ENCODE data around the gene SRP54. TPM values are rescaled to one million over a fixed set of nuclear protein-coding genes. Genes with fewer than 3 reads are reported as not detected.

Gene SRP54
- total and polyA plus RNA-seq, 12 donors = 17.7 to 143 (median 56.5) TPM

DNA sequence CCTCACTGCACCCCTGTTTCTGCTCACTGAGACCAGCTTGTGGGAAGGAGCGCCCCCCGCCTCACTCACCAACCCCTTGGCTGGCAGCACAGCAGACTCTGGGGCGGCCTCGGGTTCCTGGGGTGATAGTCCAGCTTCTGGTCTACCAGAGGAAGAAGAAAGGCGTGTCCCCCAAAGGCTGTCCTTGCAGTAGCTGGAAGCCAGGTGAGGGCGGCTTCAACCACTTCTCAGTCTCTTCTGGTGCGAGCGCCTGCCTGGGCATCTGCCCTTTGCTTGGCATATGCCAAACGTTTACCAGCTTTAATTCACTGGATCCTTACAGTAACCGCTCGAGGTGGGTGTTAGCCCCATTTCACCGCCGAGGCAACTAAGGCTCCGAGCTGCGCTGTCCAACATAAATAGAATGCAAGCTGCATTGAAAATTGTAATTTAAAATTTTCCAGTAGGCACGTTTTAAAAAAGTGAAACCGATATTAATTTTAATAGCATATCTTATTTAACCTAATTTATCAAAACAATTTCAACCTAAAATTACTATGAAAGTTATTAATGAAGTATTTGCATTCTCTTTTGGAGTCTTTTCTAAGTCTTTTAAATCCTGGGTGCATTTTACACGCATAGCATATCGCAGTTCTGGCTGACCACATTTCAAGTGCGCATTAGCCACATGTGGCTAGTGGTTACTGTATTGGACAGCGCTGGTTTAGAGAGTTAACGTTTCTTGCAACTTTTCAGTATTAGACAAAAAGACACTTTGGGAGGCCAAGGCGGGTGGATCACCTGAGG is 64.2 kb downstream of the SRP54 start:
- Histone ChIP-seq H3K4me1 (replicated peaks in 1 of 2) (peaks cover 23 to 29% of the 10 kb centered on the region in 2 donors), H3K27ac (peak overlapping the region; percentile 92 to 99 (median 98)), H3K36me3 (replicated peaks in 1 of 2) (no peaks in the 10 kb centered on the region), H3K9me3 (replicated peaks in 1 of 3) (no peaks in the 10 kb centered on the region), H3K4me3 (peak overlapping the region; percentile 69 to 96 (median 89)), H3K27me3 (no peaks in the 10 kb centered on the region)
- WGBS, 4 donors = 27 to 39% (median 28%) methylated on average over 16 to 23 of the region's 23 CpGs
- no peak for TF ChIP-seq POLR2A (IDR thresholded peaks at IDR 0.05)
- TF ChIP-seq, protein P1, sequence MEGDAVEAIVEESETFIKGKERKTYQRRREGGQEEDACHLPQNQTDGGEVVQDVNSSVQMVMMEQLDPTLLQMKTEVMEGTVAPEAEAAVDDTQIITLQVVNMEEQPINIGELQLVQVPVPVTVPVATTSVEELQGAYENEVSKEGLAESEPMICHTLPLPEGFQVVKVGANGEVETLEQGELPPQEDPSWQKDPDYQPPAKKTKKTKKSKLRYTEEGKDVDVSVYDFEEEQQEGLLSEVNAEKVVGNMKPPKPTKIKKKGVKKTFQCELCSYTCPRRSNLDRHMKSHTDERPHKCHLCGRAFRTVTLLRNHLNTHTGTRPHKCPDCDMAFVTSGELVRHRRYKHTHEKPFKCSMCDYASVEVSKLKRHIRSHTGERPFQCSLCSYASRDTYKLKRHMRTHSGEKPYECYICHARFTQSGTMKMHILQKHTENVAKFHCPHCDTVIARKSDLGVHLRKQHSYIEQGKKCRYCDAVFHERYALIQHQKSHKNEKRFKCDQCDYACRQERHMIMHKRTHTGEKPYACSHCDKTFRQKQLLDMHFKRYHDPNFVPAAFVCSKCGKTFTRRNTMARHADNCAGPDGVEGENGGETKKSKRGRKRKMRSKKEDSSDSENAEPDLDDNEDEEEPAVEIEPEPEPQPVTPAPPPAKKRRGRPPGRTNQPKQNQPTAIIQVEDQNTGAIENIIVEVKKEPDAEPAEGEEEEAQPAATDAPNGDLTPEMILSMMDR (IDR thresholded peaks at IDR 0.05) = peak in 1 of 6 experiments; percentile 13
- intact Hi-C loops (cut with DNase I) = no loop called here
- DNase-seq = peak in 6 of 7 donors; percentile 51 to 71 (median 62)

DNA sequence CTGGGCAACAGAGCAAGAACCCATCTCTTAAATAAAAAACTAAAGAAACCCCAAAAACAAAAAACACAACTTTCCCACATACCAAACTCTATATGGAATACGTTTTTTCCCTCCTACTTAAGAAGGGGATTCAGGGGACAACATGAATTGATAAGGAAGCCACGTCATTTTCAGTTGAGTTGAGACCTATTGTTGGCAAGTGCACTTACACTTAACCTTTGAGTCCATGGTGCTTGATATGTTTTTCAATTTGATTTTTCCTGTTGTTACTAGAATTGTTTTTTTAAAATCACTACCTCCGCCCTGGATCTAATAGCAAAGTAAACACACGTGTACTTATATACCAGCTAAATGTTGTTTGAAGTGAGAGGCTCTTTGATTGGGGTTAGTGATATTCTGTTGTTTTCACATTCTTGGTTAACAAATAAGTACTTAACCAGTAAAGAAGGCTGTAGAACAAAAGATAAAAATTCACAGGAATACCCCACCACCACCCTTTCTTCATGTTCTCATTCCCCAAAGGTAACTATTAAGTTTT is 65.3 kb downstream of the SRP54 start:
- no peak for DNase-seq
- no peaks in the 10 kb centered on the region for H3K36me3 ChIP-seq (replicated peaks in 1 of 2)
- H3K4me1 ChIP-seq (replicated peaks in 1 of 2) = peaks cover 23 to 29% of the 10 kb centered on the region in 2 donors
- no peak overlapping the region for H3K27ac ChIP-seq
- TF ChIP-seq, protein P1 (IDR thresholded peaks at IDR 0.05) = no peak
- no peak for TF ChIP-seq POLR2A (IDR thresholded peaks at IDR 0.05)
- no peaks in the 10 kb centered on the region for H3K9me3 ChIP-seq (replicated peaks in 1 of 3)
- intact Hi-C loops (cut with DNase I) = no loop called here
- WGBS, 4 donors = 87 to 92% (median 90%) methylated on average over 4 of the region's 4 CpGs
- H3K4me3 ChIP-seq = no peak overlapping the region
- no peaks in the 10 kb centered on the region for H3K27me3 ChIP-seq

DNA sequence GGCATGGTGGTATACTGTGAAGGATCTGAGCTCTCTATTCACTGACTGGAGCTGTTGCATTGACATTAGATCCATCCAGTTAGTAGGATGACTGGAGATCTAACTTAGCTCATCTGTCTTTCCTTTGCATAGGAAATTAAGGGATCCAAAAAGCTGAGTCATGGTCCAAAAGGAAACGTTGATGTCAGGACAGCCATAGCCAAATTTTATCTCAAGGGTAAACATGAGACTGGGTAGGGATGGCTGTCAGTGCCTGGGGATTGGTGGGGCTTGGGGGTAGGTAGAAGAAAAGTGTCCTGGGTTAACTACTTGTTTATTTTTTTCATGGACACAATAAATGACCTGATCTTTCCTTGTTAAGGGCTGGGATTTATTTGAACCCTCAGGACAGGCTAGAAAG is 67.9 kb downstream of the SRP54 start:
- Histone ChIP-seq H3K27me3 (no peaks in the 10 kb centered on the region), H3K9me3 (replicated peaks in 1 of 3) (no peaks in the 10 kb centered on the region), H3K27ac (peak overlapping the region in 3 of 5 donors; percentile 47 to 65 (median 57)), H3K4me3 (no peak overlapping the region), H3K4me1 (replicated peaks in 1 of 2) (peaks cover 19 to 24% of the 10 kb centered on the region in 2 donors), H3K36me3 (replicated peaks in 1 of 2) (peaks cover 0 to 7% of the 10 kb centered on the region in 2 donors)
- intact Hi-C loops (cut with DNase I) = no loop called here
- peak in 4 of 7 donors; percentile 22 to 44 (median 38) for DNase-seq
- TF ChIP-seq, protein P1 (IDR thresholded peaks at IDR 0.05) = no peak
- TF ChIP-seq POLR2A (IDR thresholded peaks at IDR 0.05) = peak in 1 of 2 donors; percentile 40
- WGBS, 4 donors = 0 to 8% (median 4%) methylated on average over 1 of the region's 1 CpG

DNA sequence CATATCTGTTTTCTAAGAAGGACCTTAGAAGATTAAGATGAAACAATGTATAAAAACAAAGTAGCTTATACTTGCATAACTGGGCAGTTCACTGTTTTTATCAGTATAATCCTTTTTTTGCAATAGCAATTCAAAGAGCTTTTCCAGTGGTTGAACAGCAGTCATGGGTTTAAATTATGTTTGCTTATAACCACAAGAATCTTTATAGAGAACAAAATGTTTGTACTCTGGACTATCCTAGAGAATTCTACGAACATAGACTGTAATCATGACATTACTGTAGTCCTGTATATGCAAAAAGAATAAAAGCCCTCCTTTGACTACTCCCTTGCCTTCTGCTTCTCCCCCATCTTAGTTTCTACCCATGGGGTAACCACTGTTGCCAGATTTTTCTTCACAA is 69.0 kb downstream of the SRP54 start:
- 89 to 98% (median 95%) methylated on average over 1 of the region's 1 CpG for WGBS, 4 donors
- Histone ChIP-seq H3K27ac (no peak overlapping the region), H3K27me3 (no peaks in the 10 kb centered on the region), H3K4me1 (replicated peaks in 1 of 2) (peaks cover 19 to 24% of the 10 kb centered on the region in 2 donors), H3K9me3 (replicated peaks in 1 of 3) (no peaks in the 10 kb centered on the region), H3K4me3 (no peak overlapping the region), H3K36me3 (replicated peaks in 1 of 2) (peaks cover 0 to 8% of the 10 kb centered on the region in 2 donors)
- DNase-seq = no peak
- TF ChIP-seq POLR2A (IDR thresholded peaks at IDR 0.05) = no peak
- TF ChIP-seq, protein P1 (IDR thresholded peaks at IDR 0.05) = no peak
- intact Hi-C loops (cut with DNase I) = no loop called here

Data from adrenal gland (tissue), 12 donors.